HUDEP-2 (cell line): ENCODE data around the gene ANXA7.
A peak's percentile ranks its signal among the peaks of the same experiment; 100 is the strongest.

ENCODE experiments used
- DNase-seq, 76 experiments: peaks; one replicate each; lab custom pipeline; 2025; ENCODE audit not compliant: unreplicated experiment in 76 of 76; lab: John Stamatoyannopoulos, UW

Gene ANXA7

GRCh38 chr10:73413528-73414229, at the start of gene ANXA7:
Gene ANXA7 (minus strand): TSS chr10:73414058. CDS start chr10:73400856, 13,202 bp downstream.
- DNase-seq = peak in 74 of 76 experiments; percentile 30 to 93 (median 81)

DNA sequence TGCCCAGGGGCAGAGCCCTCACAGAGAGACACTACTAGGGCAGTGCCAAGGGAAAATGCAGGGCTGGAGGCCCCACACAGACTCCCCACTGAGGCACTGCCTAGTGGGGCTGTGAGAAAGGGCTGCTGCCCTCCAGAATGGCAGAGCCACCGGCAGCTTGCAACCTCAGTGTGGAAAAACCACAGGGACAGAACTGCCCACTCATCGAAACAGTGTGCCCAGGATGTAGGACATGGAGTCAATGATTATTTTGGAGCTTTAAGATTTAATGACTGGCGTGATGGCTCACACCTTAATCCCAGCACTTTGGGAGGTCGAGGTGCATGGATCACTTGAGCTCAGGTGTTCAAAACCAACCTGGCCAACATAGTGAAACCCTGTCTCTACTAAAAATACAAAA, 47.0 kb upstream of the ANXA7 start:
- no peak for DNase-seq

GRCh38 chr10:73459683-73460314, 45.9 kb upstream of the ANXA7 start:
- DNase-seq = no peak

GRCh38 chr10:73456187-73456890, 42.5 kb upstream of the ANXA7 start:
- DNase-seq = peak in 72 of 76 experiments; percentile 5 to 96 (median 74)

GRCh38 chr10:73449113-73449512, 35.3 kb upstream of the ANXA7 start:
- no peak for DNase-seq

- DNase-seq = no peak
These were observed 34.5 kb upstream of the ANXA7 start for GRCh38 chr10:73448384-73448783.

DNA sequence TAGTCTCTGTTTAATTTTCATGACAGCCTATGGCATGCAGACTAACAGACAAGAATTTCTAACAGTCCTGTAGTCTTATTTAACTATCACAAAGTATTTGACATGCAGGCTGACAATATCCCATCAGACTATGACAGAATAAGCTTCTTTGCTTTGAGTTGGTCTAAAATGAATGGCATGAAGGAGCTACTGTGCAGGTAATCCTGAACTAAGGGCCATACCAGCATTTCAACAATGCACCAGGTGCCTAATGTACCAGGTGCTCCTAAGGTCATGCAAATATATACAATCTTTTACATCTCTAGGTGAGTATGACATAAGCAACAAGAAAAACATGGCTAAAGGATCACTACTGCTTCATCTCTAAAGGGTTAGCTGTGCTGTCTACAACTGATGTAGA, 33.1 kb upstream of the ANXA7 start:
- no peak for DNase-seq

- no peak for DNase-seq
These were observed 30.6 kb upstream of the ANXA7 start for GRCh38 chr10:73444457-73444856.

GRCh38 chr10:73439605-73440312, 25.9 kb upstream of the ANXA7 start:
- DNase-seq = no peak

DNA sequence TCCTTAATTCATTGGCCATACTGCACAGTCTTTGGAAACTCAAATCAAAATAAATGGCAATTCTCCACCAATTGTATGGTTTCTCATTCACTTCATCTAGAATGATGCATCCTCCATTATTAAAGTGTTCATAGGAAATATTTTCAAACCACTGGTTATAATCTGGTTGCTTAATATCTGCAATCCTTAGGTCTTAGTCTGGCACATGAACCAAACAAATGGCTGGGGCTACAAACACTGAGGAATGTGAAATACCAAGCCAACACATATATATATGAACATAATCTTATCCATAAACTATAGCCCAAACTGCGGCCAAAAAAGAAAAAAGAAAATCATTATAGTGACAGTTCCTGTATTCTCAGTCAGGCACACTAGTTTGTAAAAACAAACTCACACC, 25.2 kb upstream of the ANXA7 start:
- DNase-seq = no peak

- DNase-seq = peak in 5 of 76 experiments; percentile 1 to 28 (median 17)
These were observed 19.6 kb upstream of the ANXA7 start, which contains the start of gene MSS51 for GRCh38 chr10:73433538-73433867. Gene MSS51 (minus strand): TSS chr10:73433561. CDS start chr10:73428284, 5,277 bp downstream.

DNA sequence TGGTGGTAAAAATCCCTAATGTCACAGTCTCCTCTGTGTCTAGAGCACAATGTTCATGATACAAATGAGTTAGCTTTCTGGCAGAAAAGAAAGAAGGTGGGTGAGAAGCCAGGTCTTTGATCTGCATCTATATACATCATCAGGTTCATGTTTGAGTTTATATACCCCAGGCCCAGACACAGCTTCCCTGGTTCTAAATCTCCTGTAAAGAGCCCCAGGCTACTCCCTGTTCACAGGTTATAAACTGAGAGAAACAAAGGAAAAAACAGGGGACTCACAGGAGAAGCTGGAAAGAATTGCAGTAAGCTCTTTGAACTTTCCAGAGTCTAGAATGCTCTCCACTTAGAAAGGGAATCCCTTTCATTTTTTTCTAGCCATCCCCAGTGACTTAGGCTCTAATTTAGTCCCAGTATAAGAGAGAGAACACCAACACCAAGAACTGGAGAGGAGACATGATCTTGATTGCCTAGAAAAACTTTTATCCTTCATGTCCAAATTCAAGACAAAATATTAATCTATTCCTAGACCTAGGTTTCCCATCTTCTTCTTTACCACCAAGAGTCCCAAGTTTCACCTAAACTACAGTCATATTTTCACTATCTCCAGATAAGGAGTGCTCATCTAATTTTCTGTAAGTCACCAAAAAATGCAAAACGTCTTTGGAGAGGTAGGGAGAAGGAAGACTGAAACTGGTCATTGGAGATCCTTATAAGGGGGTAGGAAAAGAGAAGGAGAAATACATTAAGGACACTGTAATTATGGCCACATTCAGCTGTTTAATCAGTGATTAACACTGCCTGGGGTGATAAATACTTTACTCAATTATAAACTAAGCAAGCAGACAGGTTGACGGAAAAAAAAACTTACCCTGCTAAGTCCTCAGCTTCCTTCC, 19.0 kb upstream of the ANXA7 start:
- DNase-seq = no peak

GRCh38 chr10:73426318-73426717, 12.5 kb upstream of the ANXA7 start:
- DNase-seq = no peak

- no peak for DNase-seq
These were observed 10.6 kb upstream of the ANXA7 start for GRCh38 chr10:73424478-73424877.

GRCh38 chr10:73423309-73423708, 9.5 kb upstream of the ANXA7 start:
- no peak for DNase-seq

- no peak for DNase-seq
These were observed 2.7 kb upstream of the ANXA7 start for GRCh38 chr10:73416571-73416970.

DNA sequence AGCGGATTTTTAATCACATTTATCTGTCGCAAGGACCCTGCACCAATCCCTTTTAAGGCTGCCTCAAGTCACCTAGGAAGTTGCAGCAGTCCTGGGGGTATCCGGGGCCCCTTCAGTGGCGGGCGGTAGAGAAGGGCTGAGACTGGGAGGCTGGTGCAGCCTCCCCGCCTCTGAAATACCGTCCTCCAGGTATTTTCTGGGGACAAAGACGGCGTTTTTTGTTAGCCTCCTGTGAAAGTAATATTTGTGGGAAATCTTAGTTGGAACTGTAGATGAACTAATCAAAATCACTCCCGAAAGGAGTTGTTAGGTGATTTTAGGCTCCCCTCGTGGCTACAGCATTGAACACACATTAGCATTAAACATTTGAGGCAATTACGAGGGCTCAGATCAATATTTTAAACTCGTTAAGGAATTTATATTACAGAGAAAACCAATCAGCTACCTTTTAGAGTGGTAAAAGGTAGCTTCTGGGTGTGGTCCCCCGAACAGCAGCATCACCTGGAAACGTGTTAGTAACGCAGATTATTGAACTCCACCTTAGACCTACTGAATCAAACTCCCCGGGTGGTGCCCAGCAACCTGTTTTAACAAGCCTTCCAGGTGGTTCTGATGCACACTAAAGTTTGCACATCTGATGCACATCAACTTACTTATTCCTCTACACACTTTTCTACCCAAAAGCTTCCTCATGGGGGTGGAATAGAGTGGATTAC, 530 bp upstream of the ANXA7 start:
- peak in 1 of 76 experiments; percentile 36 for DNase-seq

DNA sequence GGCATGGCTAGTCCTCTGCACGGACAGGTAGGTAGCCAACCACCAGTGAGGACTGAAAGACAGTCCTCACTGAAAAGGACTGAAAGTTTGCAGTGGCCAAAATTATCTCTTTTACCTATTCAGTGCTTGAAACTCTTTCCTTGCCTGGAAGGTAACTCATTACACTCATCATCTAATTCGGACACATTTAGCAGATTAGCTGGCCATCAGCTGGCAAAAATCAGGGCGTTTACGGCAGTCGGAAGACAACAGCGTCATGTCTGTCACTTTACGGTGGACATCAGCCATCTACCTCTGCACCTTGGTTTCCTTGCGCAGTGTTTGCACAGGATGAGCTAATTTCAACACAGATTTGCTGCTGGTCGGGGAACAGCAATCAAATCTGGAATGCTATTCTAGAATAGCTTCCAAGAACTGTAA, 740 bp downstream of the ANXA7 start:
- peak in 39 of 76 experiments; percentile 1 to 57 (median 32) for DNase-seq

GRCh38 chr10:73410897-73411296, 3.0 kb downstream of the ANXA7 start:
- DNase-seq = no peak
